Left cardiac atrium (tissue), 4 donors: Measurements from ENCODE around the gene CDRT15L2. TPM values are rescaled to one million over a fixed set of nuclear protein-coding genes. Genes with fewer than 3 reads are reported as not detected.
A peak's percentile ranks its signal among the peaks of the same experiment; 100 is the strongest.
"Not testable (repeated sequence)": the region's sequence is repeated elsewhere in the genome, so short reads cannot be mapped to it uniquely, and the experiment has no call there.

Experiments
- ATAC-seq, 2 donors: fragments of 200-7000 bp; cut with Tn5 transposase; one replicate each; pipeline ENCODE4 v1.9.1; 2020; ENCODE audit warnings: mild to moderate bottlenecking in 2 of 2, moderate library complexity in 2 of 2
- DNase-seq: peaks from one replicate; pipeline ENCODE4 v3.0.0-alpha.2; 2020
- intact Hi-C, 2 donors: fragments of 100-400 bp; cut with DNase I; formaldehyde crosslinking; loops; one replicate each; pipeline versions ENCODE4 v1.14.1 to v1.15.1; 2022 to 2023
- total RNA-seq, 2 donors: library from RNA; stranded (reverse); fragmentation: NEBNext Ultra II Directional; extraction: Animal tissue kit (Norgen Biotek cat#: 25700); gene quantifications; one replicate each; pipeline ENCODE4 v1.2.1, GENCODE V29; 2021
- donor health status: DM: no; HTN: yes; CAD: no.
- donor health status: DM: no; HTN: yes; CAD: no; lungs with severe emphysema.
- donor health status: DM: yes; HTN: yes; CAD: no.
- donor health status: Dilated cardiomyopathy.

CDRT15L2 gene
- total RNA-seq, 2 donors from 2014 or later = not detected

- ATAC-seq, DNase-seq, intact Hi-C loops: not testable (repeated sequence)
Measured at GRCh38 chr17:20567421-20567820, 12.1 kb upstream of the CDRT15L2 start.

GRCh38 chr17:20568604-20569003 is 10.9 kb upstream of the CDRT15L2 start:
- ATAC-seq, DNase-seq, intact Hi-C loops: not testable (repeated sequence)

GRCh38 chr17:20571653-20572052 is 7.9 kb upstream of the CDRT15L2 start:
- ATAC-seq, DNase-seq, intact Hi-C loops: not testable (repeated sequence)

- ATAC-seq, intact Hi-C loops, DNase-seq: not testable (repeated sequence)
Measured at GRCh38 chr17:20573216-20573615, 6.3 kb upstream of the CDRT15L2 start.

- DNase-seq, ATAC-seq, intact Hi-C loops: not testable (repeated sequence)
Measured at GRCh38 chr17:20575071-20575470, 4.5 kb upstream of the CDRT15L2 start.

- peak; percentile 52 to 70 for ATAC-seq
- intact Hi-C loops, DNase-seq: not testable (repeated sequence)
Measured at GRCh38 chr17:20583891-20584577, 4.5 kb downstream of the CDRT15L2 start.

GRCh38 chr17:20588744-20589453 is 9.4 kb downstream of the CDRT15L2 start:
- peak; percentile 54 to 63 for ATAC-seq
- DNase-seq, intact Hi-C loops: not testable (repeated sequence)

- intact Hi-C loops, DNase-seq: not testable (repeated sequence)
- ATAC-seq = peak; percentile 19 to 34
Measured at GRCh38 chr17:20589454-20589810, 9.9 kb downstream of the CDRT15L2 start.

GRCh38 chr17:20591040-20591439 is 11.5 kb downstream of the CDRT15L2 start:
- intact Hi-C loops, ATAC-seq, DNase-seq: not testable (repeated sequence)

GRCh38 chr17:20605568-20605967 is 26.0 kb downstream of the CDRT15L2 start:
- intact Hi-C loops, ATAC-seq, DNase-seq: not testable (repeated sequence)

GRCh38 chr17:20609490-20609889 is 30.0 kb downstream of the CDRT15L2 start:
- DNase-seq, intact Hi-C loops, ATAC-seq: not testable (repeated sequence)

GRCh38 chr17:20611309-20611708 is 31.8 kb downstream of the CDRT15L2 start:
- DNase-seq (no peak), ATAC-seq (no peak)
- intact Hi-C loops = no loop called here

- intact Hi-C loops = no loop called here
- no peak for DNase-seq
- no peak for ATAC-seq
Measured at GRCh38 chr17:20612635-20613034, 33.1 kb downstream of the CDRT15L2 start.

- intact Hi-C loops = no loop called here
- ATAC-seq (no peak), DNase-seq (no peak)
Measured at GRCh38 chr17:20613248-20613647, 33.7 kb downstream of the CDRT15L2 start.

GRCh38 chr17:20613905-20614304 is 34.4 kb downstream of the CDRT15L2 start:
- ATAC-seq (no peak), DNase-seq (no peak)
- intact Hi-C loops = no loop called here

GRCh38 chr17:20615461-20615860 is 35.9 kb downstream of the CDRT15L2 start:
- intact Hi-C loops, ATAC-seq, DNase-seq: not testable (repeated sequence)
